ENCODE measurements around the gene DUSP1.

DUSP1 gene

GRCh38 chr5:172776235-172776594 is 5.2 kb upstream of the DUSP1 start:
- DNase-seq, result no peak

- DNase-seq, result no peak
Observed at GRCh38 chr5:172775326-172776234, 4.6 kb upstream of the DUSP1 start.

- DNase-seq, result no peak
Observed at GRCh38 chr5:172774561-172775315, 3.7 kb upstream of the DUSP1 start.

GRCh38 chr5:172773481-172774469 is 2.8 kb upstream of the DUSP1 start:
- DNase-seq, result no peak

GRCh38 chr5:172772112-172772906 is 1.3 kb upstream of the DUSP1 start:
- peak; percentile 98 for DNase-seq

- no peak for DNase-seq
Observed at GRCh38 chr5:172771439-172772111, 580 bp upstream of the DUSP1 start.

- no peak for DNase-seq
Observed at GRCh38 chr5:172770374-172770674, 671 bp downstream of the DUSP1 start.

- peak; percentile 64 for DNase-seq
Observed at GRCh38 chr5:172769616-172770373, 1.2 kb downstream of the DUSP1 start.

GRCh38 chr5:172769342-172769615 is 1.7 kb downstream of the DUSP1 start:
- DNase-seq, result no peak

GRCh38 chr5:172768573-172769341 is 2.2 kb downstream of the DUSP1 start:
- peak; percentile 80 for DNase-seq

- DNase-seq, result no peak
Observed at GRCh38 chr5:172768098-172768572, 2.9 kb downstream of the DUSP1 start.

GRCh38 chr5:172766287-172767108 is 4.5 kb downstream of the DUSP1 start:
- DNase-seq, result peak; percentile 89

GRCh38 chr5:172765766-172766286 is 5.2 kb downstream of the DUSP1 start:
- DNase-seq, result peak; percentile 88

- DNase-seq, result peak; percentile 100
Observed at GRCh38 chr5:172764861-172765765, 5.9 kb downstream of the DUSP1 start.

- no peak for DNase-seq
Observed at GRCh38 chr5:172763120-172763464, 7.9 kb downstream of the DUSP1 start.

- no peak for DNase-seq
Observed at GRCh38 chr5:172762214-172763119, 8.5 kb downstream of the DUSP1 start.

- DNase-seq, result no peak
Observed at GRCh38 chr5:172760959-172761358, 10.0 kb downstream of the DUSP1 start.

All from CD4-positive, alpha-beta T cell treated with Interleukin-17A for 1 hour (primary cell).